ENCODE measurements around the gene KCNE3. TPM values are rescaled to one million over a fixed set of nuclear protein-coding genes. Genes with fewer than 3 reads are reported as not detected.

The KCNE3 gene
- total RNA-seq, 1 donor from 2014 or later = 2.1 TPM

- intact Hi-C loops (cut with DNase I) = no loop called here
- no peak for DNase-seq (ENCODE audit: low spot score)
Measured at GRCh38 chr11:74473382-74474173, 6.2 kb upstream of the KCNE3 start.

DNA sequence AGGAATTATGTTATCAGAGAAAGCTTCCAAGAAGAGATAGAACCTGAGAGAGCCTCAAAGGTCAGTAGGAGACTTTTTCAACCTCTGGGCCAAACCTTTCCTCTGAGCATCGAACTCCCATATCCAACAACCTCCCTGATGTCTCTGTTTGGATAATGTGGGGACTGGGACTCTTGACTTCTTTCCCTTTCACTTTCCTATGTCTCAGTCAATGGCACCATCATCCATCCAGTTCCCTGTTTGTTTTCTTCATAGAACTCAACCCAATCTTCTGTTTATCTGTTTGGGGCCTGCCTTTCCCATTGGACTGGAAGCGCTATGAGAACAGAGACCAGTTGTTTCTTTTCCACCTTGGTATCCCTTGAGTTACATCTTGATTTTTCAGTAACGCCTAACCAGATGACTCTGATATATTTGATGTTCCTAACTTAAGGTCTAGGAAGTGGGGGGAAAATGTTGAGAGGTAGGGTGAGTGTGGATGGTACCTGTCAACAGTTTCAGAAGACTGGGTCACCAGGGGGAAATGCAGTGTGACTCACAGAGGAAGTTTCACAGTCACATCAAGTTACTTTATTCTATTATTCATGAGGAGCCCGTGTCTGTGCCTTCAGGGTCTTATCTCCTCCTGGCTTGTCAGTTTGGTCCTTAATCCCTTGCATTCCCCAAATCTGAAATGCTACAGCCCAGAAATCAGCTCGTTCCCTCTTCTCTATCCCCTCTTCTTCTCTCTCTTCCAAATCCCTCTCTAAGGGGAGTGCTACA lies 4.5 kb upstream of the KCNE3 start:
- intact Hi-C loops (cut with DNase I) = no loop called here
- DNase-seq (ENCODE audit: low spot score) = no peak

DNA sequence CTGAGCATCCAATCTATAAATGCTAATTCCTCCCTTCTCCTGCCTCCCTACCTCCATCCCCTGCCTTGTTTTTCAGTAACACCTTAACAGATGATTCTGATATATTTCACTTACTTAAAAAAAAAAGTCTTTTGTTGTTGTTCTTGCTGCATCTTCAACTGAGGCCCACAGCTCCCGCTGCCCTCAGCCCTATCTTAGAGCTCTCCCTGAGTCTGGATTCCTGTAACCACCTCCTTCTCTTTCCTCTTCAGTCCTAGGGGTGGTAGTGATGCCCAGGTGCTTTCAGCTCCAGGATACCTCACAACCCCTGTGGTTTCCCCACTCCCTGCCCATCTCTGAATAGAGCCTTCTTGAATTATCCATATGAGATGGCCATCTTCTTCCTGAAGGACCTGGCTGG lies 3.7 kb upstream of the KCNE3 start:
- intact Hi-C loops (cut with DNase I) = no loop called here
- no peak for DNase-seq (ENCODE audit: low spot score)

GRCh38 chr11:74470526-74470925 lies 3.2 kb upstream of the KCNE3 start:
- intact Hi-C loops (cut with DNase I) = no loop called here
- no peak for DNase-seq (ENCODE audit: low spot score)

GRCh38 chr11:74468936-74469335 lies 1.6 kb upstream of the KCNE3 start:
- DNase-seq (ENCODE audit: low spot score) = no peak
- intact Hi-C loops (cut with DNase I) = loop anchor here (10.0 kb wide), 1 partner anchor 256 kb away; no protein-coding TSS in a partner anchor

DNA sequence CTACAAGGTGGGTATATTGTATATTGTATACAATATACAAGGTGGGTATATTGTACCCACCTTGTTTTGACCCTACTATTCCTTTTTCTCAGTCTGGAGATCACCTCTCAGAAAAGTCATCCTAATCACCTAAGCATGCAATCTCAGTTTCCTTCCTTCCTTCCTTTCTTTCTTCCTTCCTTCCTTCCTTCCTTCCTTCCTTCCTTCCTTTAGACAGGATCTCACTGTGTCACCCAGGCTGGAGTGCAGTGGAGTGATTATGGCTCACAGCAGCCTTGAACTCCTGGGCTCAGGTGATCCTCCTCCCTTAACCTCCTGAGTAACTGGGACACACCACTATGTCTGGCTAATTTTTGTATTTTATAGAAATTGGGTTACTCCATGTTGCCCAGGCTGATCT lies 1.2 kb upstream of the KCNE3 start:
- DNase-seq (ENCODE audit: low spot score) = no peak
- intact Hi-C loops (cut with DNase I) = loop anchor here (10.0 kb wide), 1 partner anchor 256 kb away; no protein-coding TSS in a partner anchor

DNA sequence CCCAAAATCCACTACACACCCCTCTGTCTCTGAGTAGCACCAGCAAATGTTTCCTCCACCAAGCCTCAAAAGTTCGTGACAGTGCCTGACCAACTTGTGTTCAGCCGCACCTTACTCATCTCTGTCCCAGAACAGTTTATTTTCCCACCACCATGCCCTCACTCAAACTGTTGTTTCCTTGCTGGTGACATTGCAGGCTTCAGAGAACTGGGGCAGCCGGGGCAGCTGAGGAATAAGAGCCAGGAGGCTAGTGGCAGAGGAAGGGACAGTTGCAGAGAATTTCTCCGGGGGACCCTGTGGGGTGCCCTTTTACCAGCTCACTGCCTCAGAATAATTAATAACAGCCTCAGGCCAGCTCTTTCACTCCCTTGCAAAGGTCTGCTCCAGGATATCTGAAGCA lies 709 bp upstream of the KCNE3 start:
- intact Hi-C loops (cut with DNase I) = loop anchor here (10.0 kb wide), 1 partner anchor 257 kb away; no protein-coding TSS in a partner anchor
- DNase-seq (ENCODE audit: low spot score) = no peak

DNA sequence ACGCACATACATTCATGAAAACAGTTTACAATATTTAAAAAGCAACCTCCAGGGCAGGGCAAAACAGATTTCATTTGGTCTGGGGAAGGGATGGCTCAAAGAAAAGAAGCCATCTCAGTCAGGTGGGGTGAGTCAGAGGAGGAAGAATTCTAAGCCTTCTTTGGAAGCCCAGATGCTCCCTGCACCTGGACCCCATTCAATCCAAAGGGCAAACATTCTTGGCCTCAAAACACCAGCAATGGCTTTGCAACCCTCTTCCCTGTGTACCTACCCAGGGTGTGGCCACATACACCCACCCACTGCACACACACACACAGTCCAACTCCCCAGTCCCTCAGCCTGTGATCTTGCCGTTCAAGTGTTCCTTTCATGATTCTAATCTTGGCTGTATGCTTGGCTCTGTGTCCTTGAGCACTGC lies 2.0 kb downstream of the KCNE3 start:
- DNase-seq (ENCODE audit: low spot score) = no peak
- intact Hi-C loops (cut with DNase I) = loop anchor here (10.0 kb wide), 1 partner anchor 260 kb away; no protein-coding TSS in a partner anchor

GRCh38 chr11:74464746-74465145 lies 2.6 kb downstream of the KCNE3 start:
- intact Hi-C loops (cut with DNase I) = loop anchor here (10.0 kb wide), 1 partner anchor 260 kb away; no protein-coding TSS in a partner anchor
- DNase-seq (ENCODE audit: low spot score) = no peak

DNA sequence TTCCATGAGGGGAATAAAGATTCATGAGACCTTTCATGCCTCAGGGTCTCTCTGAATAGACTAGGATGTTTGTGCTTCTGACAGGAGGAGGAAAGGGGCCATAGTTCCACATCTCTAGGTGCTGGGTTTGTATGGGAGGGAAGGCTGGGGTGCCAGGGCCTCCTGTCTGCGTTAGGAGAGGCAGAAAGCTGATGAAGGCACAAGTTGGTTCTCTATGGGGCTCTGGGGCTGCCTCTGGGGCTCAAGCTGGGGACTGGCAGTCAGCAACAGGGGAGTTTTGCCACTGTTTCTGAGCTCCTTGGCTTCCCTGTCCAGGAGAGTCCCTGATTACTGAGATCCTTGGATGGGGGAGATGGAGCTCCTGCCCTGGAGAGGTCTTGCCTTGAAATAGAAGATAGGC lies 4.1 kb downstream of the KCNE3 start:
- DNase-seq (ENCODE audit: low spot score) = no peak
- intact Hi-C loops (cut with DNase I) = loop anchor here (10.0 kb wide), 1 partner anchor 262 kb away; no protein-coding TSS in a partner anchor

- intact Hi-C loops (cut with DNase I) = loop anchor here (10.0 kb wide), 1 partner anchor 262 kb away; no protein-coding TSS in a partner anchor
Measured at GRCh38 chr11:74462631-74463030, 4.7 kb downstream of the KCNE3 start.

DNA sequence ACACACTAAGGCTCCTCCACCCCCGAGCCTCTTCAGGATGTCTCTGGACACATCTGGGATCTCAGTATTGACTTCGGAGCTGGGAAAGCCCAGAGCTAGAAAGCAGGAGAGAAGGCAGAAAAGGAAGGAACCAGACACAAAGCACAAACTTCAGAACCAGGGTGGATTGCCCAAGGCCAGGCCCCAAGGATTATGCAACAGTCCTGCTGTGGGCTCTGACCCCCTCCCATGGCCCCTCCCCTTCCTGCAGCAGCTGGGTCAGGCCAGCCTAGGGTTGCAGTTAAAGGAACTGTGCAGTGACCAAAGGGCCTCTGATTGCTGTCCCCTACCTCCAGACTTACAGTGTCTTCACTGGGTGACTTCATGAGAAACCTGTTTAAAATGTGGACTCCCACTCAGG lies 5.3 kb downstream of the KCNE3 start:
- intact Hi-C loops (cut with DNase I) = loop anchor here (10.0 kb wide), 1 partner anchor 263 kb away; no protein-coding TSS in a partner anchor
- peak; percentile 93 for DNase-seq (ENCODE audit: low spot score)

More at GRCh38 chr11:74462631-74463030, 4.7 kb downstream of the KCNE3 start:
- DNase-seq (ENCODE audit: low spot score) = no peak

DNA sequence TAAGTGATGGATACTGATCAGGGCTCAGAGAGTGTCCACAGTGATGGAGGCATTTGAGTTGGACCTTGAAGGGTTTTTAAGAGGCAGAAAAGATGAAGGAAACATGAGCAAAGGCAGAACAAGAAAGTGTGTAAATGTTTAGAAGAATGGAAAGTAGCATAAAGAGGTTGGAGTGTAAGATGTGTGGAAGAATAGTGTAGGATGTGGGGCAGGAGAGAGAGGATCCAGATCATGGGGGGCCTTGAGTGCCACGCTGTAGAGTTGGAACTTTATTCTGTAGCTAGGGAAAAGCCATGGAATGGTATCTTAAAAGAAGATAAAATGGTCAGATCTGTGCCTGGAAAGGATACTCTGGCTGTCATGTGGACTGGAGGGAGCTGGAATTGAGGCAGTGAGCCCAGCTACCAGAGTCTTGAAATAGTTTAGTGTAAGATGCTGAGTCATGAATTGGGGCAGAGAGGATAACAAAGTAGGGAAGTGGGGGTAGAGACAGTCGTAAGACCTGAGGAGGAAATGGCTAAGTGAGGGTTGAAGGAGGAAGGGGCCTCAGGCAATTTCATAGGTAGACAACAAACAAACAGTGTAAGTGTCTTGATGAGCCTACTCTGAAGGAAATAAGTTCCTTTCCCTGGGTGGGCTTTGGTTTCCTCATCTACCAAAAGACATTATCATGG lies 6.7 kb downstream of the KCNE3 start:
- intact Hi-C loops (cut with DNase I) = loop anchor here (10.0 kb wide), 1 partner anchor 264 kb away; no protein-coding TSS in a partner anchor
- DNase-seq (ENCODE audit: low spot score) = no peak

- DNase-seq (ENCODE audit: low spot score) = no peak
- intact Hi-C loops (cut with DNase I) = loop anchor here (10.0 kb wide), 1 partner anchor 265 kb away; no protein-coding TSS in a partner anchor
Measured at GRCh38 chr11:74460065-74460464, 7.3 kb downstream of the KCNE3 start.

DNA sequence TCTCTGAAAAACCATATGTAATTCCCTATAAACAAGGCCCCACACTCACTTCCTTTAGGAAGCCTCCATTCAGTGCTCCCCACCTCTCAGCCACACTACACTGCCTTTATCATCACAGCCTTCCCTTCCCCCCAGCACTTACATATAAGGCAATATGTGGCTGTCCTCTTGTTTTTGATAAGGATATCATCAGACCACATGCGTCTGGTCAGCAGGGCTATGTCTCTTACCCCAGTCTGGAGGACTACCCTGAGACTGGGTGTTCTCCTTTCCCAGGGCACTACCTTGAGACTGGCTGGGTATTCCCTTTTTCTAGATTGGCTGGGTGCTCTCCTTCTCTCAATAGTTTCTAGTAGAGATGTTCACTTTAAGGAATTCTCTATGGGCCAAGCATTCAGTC lies 7.8 kb downstream of the KCNE3 start:
- intact Hi-C loops (cut with DNase I) = no loop called here
- no peak for DNase-seq (ENCODE audit: low spot score)

GRCh38 chr11:74457356-74457755 lies 10.0 kb downstream of the KCNE3 start:
- intact Hi-C loops (cut with DNase I) = no loop called here
- DNase-seq (ENCODE audit: low spot score) = no peak

DNA sequence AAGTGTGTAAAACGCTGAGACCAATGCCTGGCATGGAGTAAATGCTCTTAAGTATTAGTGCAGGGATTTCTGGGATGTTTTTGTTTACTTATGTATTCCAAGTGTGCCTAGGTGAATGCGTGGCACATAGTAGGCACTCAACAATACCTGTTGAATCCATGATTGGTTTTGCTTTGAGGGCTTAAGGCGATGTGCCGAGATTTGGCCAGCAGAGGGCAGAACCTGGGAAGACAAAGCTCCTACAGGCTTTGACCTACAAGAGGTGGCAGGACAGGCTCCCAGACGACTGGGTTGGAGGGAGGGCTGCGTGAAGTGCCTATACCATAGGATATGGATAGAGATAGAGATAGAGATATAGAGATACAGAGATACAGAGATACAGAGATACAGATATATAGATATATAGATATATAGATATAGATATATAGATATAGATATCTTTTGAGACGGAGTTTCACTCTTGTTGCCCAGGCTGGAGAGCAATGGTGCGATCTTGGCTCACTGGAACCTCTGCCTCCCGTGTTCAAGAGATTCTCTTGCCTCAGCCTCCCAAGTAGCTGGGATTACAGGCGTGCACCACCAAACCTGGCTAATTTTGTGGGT lies 13.9 kb downstream of the KCNE3 start:
- peak; percentile 86 for DNase-seq (ENCODE audit: low spot score)
- intact Hi-C loops (cut with DNase I) = loop anchor here (2.0 kb wide), 1 partner anchor 115 kb away; no protein-coding TSS in a partner anchor

DNA sequence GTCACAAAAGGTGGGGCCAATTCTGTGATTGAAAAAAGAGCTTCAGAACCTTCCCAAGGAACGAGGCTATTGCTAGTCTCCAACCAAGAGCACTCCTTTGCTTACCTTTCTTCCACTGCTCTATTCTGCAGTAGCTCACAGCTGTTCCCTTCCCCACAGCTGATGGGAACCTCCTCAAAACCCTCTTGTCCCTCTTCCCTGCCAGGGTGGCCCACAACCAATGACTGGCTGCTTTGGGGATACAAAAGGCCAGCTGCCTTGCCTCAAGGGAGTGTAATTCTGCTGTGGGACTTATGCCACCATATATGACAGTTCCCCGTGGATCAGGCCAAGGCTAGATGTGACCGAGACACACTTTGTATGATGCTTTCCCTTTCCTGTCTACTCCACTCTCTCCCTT lies 15.0 kb downstream of the KCNE3 start:
- intact Hi-C loops (cut with DNase I) = loop anchor here (2.0 kb wide), 1 partner anchor 116 kb away; no protein-coding TSS in a partner anchor
- no peak for DNase-seq (ENCODE audit: low spot score)

- intact Hi-C loops (cut with DNase I) = no loop called here
Measured at GRCh38 chr11:74450318-74450717, 17.0 kb downstream of the KCNE3 start.

More at GRCh38 chr11:74450318-74450717, 17.0 kb downstream of the KCNE3 start:
- DNase-seq (ENCODE audit: low spot score) = no peak

Measured in cardiac septum (tissue), 1 donor.